NCI-H82 (cell line): ENCODE measurements around the gene MAPKAP1.
A peak's percentile ranks its signal among the peaks of the same experiment; 100 is the strongest.

Source experiments
- DNase-seq: peaks from one replicate; lab custom pipeline; 2025; lab: John Stamatoyannopoulos, UW

The MAPKAP1 gene

DNA sequence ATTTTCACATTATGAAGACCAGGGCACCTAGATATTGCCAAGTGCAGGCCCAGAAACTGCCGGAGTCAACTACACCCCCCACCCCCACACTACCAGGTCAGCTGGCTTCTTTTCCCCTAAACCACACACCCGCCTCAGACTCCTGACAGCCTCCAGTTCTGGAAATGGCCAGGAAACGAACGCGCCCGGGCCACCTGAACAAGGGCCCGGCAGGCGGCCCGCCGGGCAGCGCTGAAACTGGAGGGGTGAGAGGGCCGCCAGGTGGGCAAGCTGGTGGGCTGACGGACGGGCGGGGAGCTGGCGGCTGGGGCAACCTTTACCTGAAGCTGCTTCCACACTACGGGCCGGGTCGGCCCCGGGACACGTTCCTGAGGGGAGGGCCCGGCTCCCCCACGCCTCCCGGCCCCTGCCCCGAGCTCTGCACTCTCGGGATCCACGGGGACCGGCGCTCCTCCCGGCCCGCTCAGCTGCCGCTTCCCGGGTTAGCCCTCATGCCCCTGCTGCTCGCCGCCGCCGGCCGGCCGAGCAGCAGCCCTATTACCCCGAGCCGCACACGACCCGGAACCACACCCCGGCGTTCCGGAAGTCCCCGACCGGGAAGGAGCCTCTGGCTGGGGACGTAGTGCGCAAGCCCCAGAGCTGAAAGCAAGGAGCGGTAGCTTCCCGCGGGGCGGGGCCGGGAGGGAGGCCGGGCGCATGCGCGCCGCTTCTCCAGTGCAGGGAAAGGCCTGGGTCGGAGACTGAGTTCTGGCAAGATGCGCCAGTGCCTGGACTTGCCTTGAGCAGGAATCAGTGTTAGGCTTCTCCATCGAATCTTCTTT, at the start of gene MAPKAP1:
Gene MAPKAP1 (minus strand): TSS at position 558 of the 821 bp plus-strand sequence. CDS start 34,634 bp downstream, outside the sequence.
- peak; percentile 98 for DNase-seq

DNA sequence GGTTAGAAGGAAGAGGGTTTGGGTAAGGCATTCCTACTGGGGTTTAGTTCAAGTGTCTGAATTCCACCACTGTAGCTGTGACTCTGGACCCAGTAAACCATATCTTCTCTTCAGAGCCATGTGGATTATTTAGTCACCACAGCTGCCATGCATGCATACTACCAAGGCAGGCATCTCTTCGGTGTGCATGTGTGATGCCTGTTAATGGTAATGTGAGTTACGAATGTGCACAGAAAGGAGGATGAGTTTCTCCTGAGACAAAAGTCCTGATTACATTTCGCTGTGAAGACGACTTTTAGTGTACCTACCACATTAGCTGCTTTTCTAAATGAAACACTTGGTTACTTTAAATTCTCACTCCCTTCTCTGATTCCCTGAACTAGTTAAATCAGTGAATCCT, 49.5 kb upstream of the MAPKAP1 start:
- peak; percentile 74 for DNase-seq

DNA sequence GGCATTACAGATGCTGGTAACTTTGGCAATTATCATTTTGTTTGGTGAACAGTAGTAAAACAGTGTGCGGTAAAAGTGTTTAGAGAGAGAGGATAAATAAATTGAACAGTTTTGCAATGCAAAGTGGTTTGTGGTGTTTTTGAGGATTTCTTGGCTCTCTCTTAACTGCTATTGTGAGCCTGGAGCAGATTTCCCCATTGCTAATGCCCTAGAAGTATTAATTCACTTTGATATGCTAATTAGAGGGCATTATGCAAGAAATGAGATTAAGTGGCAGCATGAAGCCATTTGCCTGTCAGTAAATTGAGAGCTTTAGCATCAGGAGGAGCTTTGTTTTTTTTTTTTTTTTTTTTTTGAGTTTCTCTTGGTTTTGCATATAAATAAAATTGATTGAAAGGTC, 48.3 kb upstream of the MAPKAP1 start:
- DNase-seq: peak; percentile 95

DNA sequence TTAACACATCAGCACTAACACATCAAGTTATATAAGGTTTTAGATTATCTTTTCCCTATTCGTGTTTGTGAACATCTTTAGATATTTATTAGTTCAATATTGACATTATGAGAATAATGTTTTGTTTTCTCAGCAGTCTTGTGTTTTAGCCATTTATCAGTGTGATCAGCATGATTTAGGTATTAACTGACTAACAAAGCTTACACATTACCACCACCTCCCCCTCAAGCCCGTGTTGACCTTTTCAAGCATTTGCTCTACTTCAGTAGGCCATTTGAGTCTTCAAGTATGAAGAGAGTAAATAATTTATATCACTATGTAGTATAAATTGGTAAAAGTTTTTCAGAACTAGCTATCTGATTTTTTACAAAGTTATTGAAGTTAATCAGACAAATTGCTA, 47.1 kb upstream of the MAPKAP1 start:
- DNase-seq: peak; percentile 68

DNA sequence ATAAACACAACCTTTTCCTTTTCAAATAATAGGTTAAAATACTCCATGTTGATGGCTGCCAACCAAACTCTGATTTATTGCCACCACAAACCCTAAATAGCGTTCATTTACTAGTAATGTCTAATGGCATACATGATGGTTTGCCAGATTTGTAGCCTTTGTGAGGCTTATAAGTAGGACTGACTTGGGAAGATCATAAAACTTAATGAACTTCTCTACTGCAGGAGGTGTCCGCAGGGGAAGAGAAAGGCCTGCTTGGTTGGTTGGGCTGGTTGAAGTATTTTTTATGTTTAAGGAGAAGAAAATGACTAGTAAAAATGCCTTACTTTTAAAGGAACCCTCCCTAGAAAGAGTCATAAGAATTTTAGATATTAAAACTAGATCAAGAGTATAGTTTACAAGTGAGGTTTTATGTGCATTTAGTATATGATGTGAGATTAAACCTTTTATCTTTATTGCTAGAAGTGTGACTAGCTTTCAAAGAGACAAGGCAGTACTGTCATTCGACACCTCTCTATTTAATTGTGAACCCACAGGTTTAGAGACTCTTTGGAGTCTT, 45.1 kb upstream of the MAPKAP1 start:
- peak; percentile 67 for DNase-seq

DNA sequence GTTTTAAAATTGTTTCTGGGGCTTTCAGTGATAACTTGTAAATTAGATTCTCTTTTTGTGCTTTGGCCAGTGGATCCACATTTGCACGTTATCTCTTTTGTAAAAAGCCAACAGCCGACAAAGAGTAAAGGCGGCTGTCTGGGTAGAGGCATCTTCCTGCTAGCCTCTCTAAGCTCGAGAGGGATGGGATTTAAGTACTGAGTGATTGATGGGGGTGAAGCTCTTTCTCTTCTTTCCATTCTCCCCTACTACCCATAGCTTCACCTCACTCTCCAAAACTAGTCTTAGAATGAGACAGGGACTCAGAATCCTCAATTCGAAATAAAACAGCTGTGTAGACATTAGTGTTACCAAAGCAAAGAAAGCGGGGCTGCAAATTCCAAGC, 43.6 kb upstream of the MAPKAP1 start:
- peak; percentile 92 for DNase-seq

DNA sequence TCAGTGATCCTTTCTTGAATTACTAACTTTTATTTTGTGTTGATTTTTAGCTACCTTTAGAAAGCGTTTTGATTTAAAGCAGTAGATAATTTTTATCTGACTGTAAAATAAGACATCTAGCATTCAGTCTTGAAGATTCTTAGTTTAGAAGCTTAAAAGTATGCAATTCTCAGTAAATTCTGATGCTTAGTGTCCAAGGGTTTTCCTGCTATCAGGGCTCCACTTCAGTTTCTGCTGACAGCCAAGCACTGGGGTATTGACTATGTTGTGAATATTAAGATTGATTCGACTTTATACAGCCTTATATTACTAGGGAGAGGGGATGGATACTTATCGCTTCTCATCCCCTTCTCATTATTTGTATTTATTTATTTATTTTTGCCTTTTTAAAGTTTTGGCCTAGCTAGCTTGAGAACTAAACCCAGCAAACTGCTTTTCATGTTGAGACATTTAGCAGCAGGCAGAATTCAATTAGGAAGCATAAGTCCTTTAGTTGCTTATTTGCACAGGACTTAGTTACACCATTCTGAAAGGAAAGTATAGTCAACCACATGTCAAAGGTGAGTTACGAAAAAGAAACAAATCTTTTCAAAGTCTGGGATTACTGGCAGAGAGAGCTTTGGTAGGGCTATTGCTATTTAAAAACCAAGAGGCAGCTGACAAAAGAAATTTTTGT, 43.1 kb upstream of the MAPKAP1 start:
- DNase-seq: peak; percentile 72

DNA sequence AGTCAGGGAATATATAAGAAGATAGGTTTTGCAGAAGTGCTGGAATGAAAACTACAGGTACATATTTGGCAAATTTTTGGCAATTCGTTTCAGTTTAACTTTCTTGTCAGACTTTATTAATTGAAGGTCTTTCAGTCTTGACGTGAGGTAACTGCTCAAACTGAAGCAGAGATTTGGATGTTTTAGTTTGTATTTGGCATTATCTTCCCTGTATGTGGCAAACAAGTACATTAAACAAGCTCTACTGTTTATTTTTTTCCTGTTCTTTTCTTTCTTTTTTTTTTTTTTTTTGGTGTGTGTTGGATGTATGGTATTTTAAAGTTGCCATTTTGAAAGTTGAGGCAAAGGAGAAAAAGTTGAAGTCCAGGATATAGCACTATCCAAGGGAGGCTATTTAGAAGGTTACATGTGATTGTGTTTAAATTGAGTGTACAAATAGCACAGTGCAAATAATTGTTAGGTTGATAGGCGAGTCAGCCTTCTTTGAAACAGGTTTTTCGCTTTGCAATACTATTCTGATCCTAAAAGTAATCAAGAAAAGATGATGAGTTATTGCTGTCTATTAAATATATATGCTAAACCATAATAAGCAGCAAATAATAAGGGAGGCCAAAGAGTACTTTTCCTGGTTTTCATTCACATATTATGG, 42.4 kb upstream of the MAPKAP1 start:
- DNase-seq: no peak

DNA sequence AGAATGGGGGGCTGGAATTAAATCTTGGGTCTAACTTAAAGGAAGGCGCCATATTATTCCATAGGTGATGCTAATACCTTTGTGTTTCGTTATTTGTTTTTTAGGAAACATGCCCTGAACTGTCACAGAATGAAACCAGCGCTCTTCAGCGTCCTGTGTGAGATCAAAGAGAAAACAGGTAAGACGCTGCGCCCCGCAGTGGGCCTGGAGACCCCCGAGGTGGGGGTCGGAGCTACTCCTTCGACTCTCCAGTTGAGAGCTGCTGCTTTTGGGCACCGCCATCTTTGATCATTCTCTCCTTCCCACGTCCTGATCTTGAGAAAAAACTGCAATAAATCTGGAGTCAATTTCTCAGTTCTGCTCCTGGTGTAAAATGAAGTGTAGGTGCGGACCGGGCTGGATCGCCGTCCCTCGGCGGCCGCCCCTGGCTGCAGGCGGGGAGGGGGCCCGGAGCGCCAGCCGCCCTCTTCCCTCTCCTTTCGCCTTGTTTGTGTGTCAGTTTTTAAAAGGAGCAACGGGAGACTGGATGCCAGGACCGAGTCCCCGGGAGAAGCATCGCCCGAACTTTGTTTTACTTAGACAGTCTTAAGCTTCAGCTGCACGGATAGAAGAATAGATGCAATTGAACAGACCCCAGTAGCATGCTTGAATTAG, 41.6 kb upstream of the MAPKAP1 start:
- peak; percentile 52 for DNase-seq

DNA sequence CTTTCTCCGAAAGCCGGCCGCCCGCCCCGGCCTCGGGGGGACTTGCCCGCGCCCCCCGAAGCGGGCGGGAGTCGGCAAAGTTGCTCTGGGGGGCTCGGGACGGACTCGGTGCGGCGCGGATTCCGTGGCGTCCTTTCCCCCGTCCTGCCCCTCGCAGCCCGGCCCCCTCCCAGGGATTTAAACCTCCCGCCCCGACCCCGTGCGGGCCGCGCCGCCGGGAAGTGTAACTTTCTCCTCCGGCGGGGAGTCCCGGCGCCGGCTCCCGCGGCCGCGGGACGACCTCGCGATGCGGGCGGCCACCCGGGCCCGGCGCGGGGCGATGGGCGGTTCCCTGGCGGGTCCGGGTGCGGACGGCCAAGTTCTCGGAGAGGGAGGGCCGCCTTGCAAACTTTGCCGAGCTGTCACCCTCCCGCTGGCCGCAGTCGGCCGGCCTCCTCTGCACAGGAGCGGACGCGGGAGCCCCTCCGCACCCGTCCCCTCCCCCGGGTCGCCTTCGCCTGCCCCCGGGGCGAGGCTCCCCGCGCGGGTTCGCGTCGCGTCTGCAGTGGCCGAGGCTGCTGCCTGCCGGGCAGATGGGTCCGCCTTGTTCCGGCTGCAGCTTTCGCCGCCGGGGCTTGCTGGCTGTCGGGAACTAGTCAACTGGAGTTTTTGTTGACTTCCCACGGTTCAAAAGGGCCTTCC, 40.9 kb upstream of the MAPKAP1 start:
- DNase-seq: peak; percentile 47

DNA sequence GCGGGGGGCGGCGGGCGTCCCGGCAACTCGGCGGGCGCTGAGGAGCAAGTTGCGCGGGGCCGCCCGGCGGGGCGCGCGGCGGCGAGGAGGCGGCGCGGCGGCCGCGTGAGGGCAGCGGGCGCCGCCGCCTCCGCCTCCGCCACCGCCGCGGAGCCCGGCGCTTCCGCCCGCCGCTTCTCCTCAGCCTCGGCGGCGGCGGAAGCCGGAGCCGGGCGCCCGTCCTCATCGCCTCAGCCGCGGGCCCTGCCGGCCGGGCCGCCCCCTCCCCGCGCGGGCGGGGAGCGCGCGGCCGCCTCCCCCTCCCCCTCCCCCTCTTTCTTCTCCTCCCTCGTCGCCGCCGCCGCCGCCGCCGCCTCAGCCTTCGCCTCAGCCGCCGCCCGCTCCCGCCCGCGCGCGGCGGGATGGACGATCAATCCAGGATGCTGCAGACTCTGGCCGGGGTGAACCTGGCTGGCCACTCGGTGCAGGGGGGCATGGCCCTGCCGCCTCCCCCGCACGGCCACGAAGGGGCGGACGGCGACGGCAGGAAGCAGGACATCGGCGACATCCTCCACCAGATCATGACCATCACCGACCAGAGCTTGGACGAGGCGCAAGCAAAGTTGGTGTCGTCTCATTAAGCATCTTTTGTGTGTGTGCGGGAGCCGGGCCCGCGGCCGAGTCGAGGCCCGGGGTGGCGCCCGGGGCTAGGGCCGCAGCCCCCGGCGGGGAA, 40.2 kb upstream of the MAPKAP1 start, which contains the start of gene PBX3:
Gene PBX3 (plus strand): TSS at position 321 of the 712 bp plus-strand sequence.
- DNase-seq: peak; percentile 72

DNA sequence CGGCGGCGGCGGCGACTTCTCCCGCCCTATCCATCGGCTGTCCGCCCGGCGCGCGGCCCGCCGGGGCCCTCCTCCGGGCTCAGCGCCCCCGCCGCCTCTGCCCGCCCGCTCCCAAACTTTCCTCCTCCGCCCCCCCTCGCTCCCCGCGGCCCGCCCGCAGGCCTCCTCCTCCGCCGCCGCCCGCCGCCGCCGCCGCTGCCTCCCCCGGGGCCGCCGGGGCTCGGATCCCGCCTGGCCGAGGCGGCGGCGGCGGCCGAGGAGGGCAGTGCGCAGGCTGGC, 39.7 kb upstream of the MAPKAP1 start:
- no peak for DNase-seq

DNA sequence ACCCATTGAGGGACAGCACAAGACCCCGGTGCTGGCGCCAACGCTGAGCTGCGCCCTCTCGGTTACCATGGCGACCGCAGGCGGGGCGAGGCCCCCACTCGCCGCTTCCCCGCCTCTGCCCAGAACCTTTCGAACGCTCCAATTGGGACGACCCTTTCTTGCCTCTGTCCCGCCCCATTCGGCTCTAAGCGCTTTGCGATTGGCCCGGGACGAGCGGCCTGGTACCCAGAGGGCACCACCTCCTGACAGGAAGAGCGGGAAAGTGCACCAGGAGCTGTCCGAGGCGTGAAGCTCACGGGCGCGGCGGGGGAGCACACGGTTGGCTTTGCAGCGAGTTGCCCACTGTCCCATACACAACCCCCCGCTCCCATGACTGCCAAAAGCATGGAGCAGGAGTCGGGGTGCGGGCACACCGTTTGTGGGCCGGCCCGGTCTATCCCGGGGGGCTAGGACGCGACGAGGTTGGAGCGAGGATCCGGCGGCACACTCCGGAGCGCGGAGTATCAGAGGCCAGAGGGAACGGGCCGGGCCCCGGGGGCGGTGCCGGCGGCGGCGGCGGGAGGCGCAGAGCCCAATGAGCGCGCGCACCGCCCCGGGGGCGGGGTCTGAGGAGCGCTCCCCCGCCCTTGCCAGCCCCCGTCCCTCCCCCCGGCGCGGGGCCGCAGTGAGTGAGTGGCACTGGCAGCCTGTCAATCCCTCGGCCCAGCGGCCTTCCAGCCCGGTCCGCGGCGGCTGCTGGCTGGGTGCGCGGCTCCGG, 39.2 kb upstream of the MAPKAP1 start:
- DNase-seq: peak; percentile 98

DNA sequence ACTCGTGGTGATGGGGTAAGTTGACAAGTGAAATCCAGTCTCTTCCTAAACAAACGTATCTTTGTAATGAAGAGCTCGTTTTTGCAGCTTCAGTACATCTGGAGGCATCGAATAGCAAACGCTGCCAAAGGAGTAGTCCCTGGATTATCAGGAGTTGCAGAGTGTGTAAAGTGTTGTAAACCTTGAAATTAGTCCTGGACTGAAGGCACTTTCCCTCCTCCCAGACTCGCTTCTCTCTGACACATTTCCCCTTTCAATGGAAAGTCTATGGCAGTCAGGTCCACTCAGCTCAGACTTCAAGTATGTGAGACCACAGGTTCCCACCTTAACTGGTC, 38.6 kb upstream of the MAPKAP1 start:
- no peak for DNase-seq

DNA sequence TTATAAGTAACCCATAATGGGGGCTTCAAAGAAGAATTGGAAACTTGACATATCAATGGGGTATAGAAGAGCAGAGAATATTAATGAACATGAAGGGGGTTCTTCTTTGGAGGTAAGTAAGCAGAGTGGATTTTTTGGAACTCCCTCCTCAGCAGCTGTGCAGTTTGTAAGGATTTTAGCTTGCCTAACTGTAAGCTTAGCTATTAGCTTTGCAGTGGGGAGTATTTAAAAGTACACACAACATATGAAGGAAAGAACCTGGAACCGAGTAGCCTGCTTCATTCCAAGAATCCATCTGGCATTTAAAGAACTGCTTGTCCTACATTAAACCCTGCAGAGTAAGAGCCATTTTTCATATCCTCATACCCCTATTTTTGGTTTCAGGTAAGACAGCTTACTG, 38.0 kb upstream of the MAPKAP1 start:
- peak; percentile 47 for DNase-seq

DNA sequence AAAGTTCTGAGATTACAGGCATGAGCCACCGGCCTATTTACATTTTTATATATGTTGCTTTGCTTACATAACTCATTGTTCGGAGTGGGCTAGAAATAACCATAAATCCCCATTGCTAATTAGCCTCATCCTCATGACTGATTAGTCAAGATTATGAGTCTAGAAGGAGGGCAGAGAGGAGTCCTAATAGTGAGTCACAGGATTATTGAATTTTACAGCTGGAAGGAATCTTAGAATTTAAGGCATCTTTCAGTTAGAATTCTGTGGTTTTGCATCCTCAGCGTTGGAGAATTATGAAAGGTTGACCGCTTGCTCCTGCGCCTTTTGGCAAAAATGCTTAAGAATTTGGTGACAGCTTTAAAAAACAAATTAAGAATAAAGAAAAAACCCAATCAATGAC, 37.6 kb upstream of the MAPKAP1 start:
- peak; percentile 74 for DNase-seq

DNA sequence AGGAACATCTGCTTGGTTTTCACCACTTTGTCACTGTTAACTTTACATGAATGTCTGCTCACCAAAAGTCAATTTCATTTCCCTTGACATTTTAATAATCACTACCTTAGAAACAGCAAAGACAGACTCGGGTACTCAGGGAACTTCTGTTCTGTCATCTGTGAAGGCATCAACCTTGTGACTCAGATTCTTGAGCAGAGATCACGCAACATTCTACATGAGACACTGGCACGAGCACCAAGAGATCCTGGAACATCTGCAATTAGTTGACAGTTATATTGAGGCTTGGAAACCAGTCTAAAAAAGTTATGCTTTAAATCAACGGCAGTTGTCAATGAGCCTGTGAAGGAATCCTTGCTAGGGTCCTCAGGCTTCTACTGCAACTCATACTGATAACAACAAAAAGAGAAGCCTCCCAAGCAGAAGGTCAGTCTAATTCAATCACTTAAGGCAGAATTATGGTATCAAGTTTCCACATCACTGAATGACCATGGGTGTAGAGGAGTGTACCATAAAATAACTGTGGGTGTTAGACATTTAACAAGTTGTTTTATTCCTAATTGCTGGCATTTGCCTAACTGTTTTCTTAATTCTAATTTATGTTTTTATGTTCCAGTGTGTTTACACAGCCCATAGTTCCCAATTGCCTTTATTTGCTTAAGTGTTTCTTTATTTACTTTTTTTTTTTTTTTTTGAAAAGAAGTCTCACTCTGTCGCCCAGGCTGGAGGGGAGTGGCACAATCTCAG, 36.8 kb upstream of the MAPKAP1 start:
- no peak for DNase-seq

DNA sequence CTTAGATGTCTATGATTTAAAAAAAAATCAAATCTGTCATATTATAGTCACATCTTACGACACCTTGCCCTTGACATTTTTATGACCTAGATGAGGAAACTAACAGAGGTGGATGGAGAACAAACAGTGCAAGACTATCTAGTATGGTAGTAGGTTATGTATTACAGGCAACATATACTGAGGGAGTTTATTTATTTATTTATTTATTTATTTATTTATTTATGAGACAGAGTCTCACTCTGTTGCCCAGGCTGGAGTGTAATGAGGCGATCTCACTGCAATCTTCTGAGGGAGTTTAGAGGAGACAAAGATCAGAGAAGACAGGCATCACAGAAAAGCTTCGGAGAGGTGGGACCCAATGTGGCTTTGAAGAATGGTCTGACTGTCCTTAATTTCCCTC, 35.6 kb upstream of the MAPKAP1 start:
- DNase-seq: no peak

DNA sequence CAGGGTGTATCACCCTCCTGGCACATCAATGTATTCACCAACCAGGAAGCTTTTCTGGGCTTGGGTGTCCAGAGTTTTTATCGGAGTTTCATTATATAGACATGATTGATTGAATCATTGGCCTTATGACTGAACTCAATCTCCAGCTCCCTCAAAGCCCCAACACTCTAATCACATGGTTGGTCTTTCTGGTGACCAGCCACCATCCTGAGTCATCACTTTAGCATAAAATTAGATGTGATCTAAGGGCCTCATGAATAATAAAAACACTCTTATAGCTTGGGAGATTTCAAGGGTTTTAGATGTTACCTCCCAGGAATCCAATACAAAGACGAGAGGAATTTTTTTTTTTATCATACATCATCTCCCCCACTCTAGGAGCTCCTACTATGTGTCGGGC, 32.4 kb upstream of the MAPKAP1 start:
- DNase-seq: no peak

DNA sequence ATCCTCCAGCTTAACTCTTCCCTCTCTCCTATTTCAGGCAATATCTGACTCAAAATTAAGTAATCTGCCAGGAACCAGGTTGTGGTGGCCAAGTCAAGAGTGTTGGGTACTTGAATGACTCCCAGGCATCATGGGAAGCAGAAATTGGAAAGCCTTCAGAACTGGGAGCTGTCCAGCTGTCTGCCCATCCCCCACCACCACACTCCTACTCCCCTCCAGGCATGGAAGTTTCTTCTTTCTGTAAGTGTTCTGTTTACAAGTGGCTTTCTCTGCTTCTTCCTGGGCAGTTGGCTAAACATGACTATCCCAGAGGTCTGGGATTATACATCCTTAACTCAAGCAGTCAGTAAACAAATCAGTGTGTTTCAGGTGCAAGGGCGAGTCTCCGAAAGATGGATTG, 25.6 kb upstream of the MAPKAP1 start:
- DNase-seq: peak; percentile 23
